SK-N-SH treated with all-trans-retinoic acid at 6 μM for 48 hours (cell line): Measurements from ENCODE around the gene TGFBR3.

ENCODE experiments used
- ATAC-seq: fragments of 200-7000 bp; cut with Tn5 transposase; 3 replicates; pipeline ENCODE4 v1.9.1; 2020; ENCODE audit warnings: mild to moderate bottlenecking, moderate library complexity
- ARNTL ChIP-seq: fragments of 450-650 bp; formaldehyde crosslinking; IDR thresholded peaks from 2 replicates; pipeline ENCODE4 v1.5.0; 2020; ENCODE audit warnings: low read depth, mild to moderate bottlenecking, moderate library complexity, borderline replicate concordance
- BACH2 ChIP-seq: fragments of 250-450 bp; sonication (Bioruptor Pico); IDR thresholded peaks from 2 replicates; pipeline ENCODE4 v1.9.0; 2021; ENCODE audit warnings: mild to moderate bottlenecking, borderline replicate concordance
- CREB5 ChIP-seq: fragments of 250-450 bp; sonication (Bioruptor Pico); IDR thresholded peaks from 2 replicates; pipeline ENCODE4 v1.5.1; 2020; ENCODE audit warnings: low read depth, mild to moderate bottlenecking, moderate library complexity
- CSDC2 ChIP-seq: fragments of 250-450 bp; sonication (Bioruptor Pico); IDR thresholded peaks from 2 replicates; pipeline ENCODE4 v1.5.0; 2020; ENCODE audit warnings: mild to moderate bottlenecking, moderate library complexity
- CSRNP3 ChIP-seq: fragments of 250-450 bp; sonication (Bioruptor Pico); IDR thresholded peaks from 2 replicates; pipeline ENCODE4 v1.5.1; 2021; ENCODE audit warnings: mild to moderate bottlenecking, moderate library complexity
- ESRRG ChIP-seq: fragments of 250-450 bp; sonication (Bioruptor Pico); IDR thresholded peaks from 2 replicates; pipeline ENCODE4 v1.6.1; 2021; ENCODE audit warnings: mild to moderate bottlenecking
- GLIS3 ChIP-seq: fragments of 250-450 bp; sonication (Bioruptor Pico); IDR thresholded peaks from 2 replicates; pipeline ENCODE4 v1.5.0; 2020; ENCODE audit warnings: mild to moderate bottlenecking, moderate library complexity
- ISL1 ChIP-seq: fragments of 250-450 bp; sonication (Bioruptor Pico); IDR thresholded peaks from 2 replicates; pipeline ENCODE4 v2.1.2; 2022; ENCODE audit warnings: mild to moderate bottlenecking, moderate library complexity
- OSR1 ChIP-seq: fragments of 250-450 bp; sonication (Bioruptor Pico); IDR thresholded peaks from 2 replicates; pipeline ENCODE4 v1.8.0; 2022; ENCODE audit warnings: moderate library complexity, mild to moderate bottlenecking, inconsistent platforms
- PATZ1 ChIP-seq: fragments of 250-450 bp; sonication (Bioruptor Pico); IDR thresholded peaks from 2 replicates; pipeline ENCODE4 v1.8.0; 2020; ENCODE audit warnings: mild to moderate bottlenecking, moderate library complexity, borderline replicate concordance
- POU6F1 ChIP-seq: fragments of 250-450 bp; sonication (Bioruptor Pico); IDR thresholded peaks from 2 replicates; pipeline ENCODE4 v1.8.0; 2021; ENCODE audit warnings: low read depth, mild to moderate bottlenecking, moderate library complexity, borderline replicate concordance
- PPARA ChIP-seq: fragments of 250-450 bp; sonication (Bioruptor Pico); IDR thresholded peaks from 2 replicates; pipeline ENCODE4 v1.5.0; 2020; ENCODE audit warnings: mild to moderate bottlenecking, borderline replicate concordance
- RARB ChIP-seq: fragments of 250-450 bp; sonication (Bioruptor Pico); IDR thresholded peaks from 2 replicates; pipeline ENCODE4 v1.8.0; 2021; ENCODE audit warnings: mild to moderate bottlenecking, moderate library complexity
- SNAI2 ChIP-seq: fragments of 250-450 bp; sonication (Bioruptor Pico); IDR thresholded peaks from 2 replicates; pipeline ENCODE4 v1.5.0; 2020; ENCODE audit warnings: mild to moderate bottlenecking, moderate library complexity
- TCF4 ChIP-seq: fragments of 250-450 bp; sonication (Bioruptor Pico); IDR thresholded peaks from 2 replicates; pipeline ENCODE4 v1.8.0; 2021; ENCODE audit warnings: mild to moderate bottlenecking, moderate library complexity, borderline replicate concordance
- TOX ChIP-seq: fragments of 250-450 bp; sonication (Bioruptor Pico); IDR thresholded peaks from 2 replicates; pipeline ENCODE4 v1.8.0; 2021; ENCODE audit warnings: mild to moderate bottlenecking, moderate library complexity, borderline replicate concordance
- TSHZ2 ChIP-seq: fragments of 250-450 bp; sonication (Bioruptor Pico); IDR thresholded peaks from 2 replicates; pipeline ENCODE4 v1.5.0; 2020; ENCODE audit warnings: mild to moderate bottlenecking, moderate library complexity
- ZC3H10 ChIP-seq: fragments of 250-450 bp; sonication (Bioruptor Pico); IDR thresholded peaks from 2 replicates; pipeline ENCODE4 v1.5.1; 2021; ENCODE audit warnings: mild to moderate bottlenecking, moderate library complexity
- ZFP3 ChIP-seq: fragments of 250-450 bp; sonication (Bioruptor Pico); IDR thresholded peaks from 2 replicates; pipeline ENCODE4 v1.5.0; 2020; ENCODE audit warnings: mild to moderate bottlenecking, moderate library complexity
- ZFP30 ChIP-seq: fragments of 450-650 bp; formaldehyde crosslinking; IDR thresholded peaks from 2 replicates; pipeline ENCODE4 v1.5.0; 2022; ENCODE audit warnings: mild to moderate bottlenecking, moderate library complexity
- ZNF565 ChIP-seq: fragments of 450-650 bp; formaldehyde crosslinking; conservative IDR thresholded peaks from 2 replicates; pipeline ENCODE4 v1.5.0; 2020; ENCODE audit warnings: low read depth, mild to moderate bottlenecking, moderate library complexity
- ZNF70 ChIP-seq: fragments of 450-650 bp; formaldehyde crosslinking; IDR thresholded peaks from 2 replicates; pipeline ENCODE4 v1.5.0; 2020; ENCODE audit warnings: mild to moderate bottlenecking, moderate library complexity
- ZNF8 ChIP-seq: fragments of 450-650 bp; formaldehyde crosslinking; IDR thresholded peaks from 2 replicates; pipeline ENCODE4 v1.5.0; 2020; ENCODE audit warnings: mild to moderate bottlenecking, moderate library complexity

Gene TGFBR3

GRCh38 chr1:91806769-91807700 is 78.9 kb downstream of the TGFBR3 start:
- ATAC-seq: no peak
- TF ChIP-seq PATZ1 (CRISPR knock-in tag): no peak
- TF ChIP-seq BACH2: no peak
- no peak for TF ChIP-seq RARB (CRISPR knock-in tag)
- TF ChIP-seq PPARA: no peak
- TF ChIP-seq ZC3H10 (CRISPR knock-in tag): no peak
- TF ChIP-seq TOX: no peak
- TF ChIP-seq CSDC2 (CRISPR knock-in tag): no peak
- no peak for TF ChIP-seq TCF4
- no peak for TF ChIP-seq ARNTL (CRISPR knock-in tag)
- no peak for TF ChIP-seq TSHZ2 (CRISPR knock-in tag)
- no peak for TF ChIP-seq ZFP3
- TF ChIP-seq OSR1 (CRISPR knock-in tag): no peak
- TF ChIP-seq ZNF70: no peak

- no peak for ATAC-seq
- no peak for TF ChIP-seq CREB5
Measured at GRCh38 chr1:91806181-91806768, 79.7 kb downstream of the TGFBR3 start.

- TF ChIP-seq POU6F1 (no peak), PPARA (no peak)
- TF ChIP-seq, all 23 proteins: peak for 0
- ATAC-seq: no peak
Measured at GRCh38 chr1:91805311-91805801, 80.6 kb downstream of the TGFBR3 start.

- no peak for ATAC-seq
- TF ChIP-seq ZNF565 (CRISPR knock-in tag) (no peak), ZNF8 (CRISPR knock-in tag) (no peak), CREB5 (no peak), RARB (CRISPR knock-in tag) (no peak), ZNF70 (no peak), SNAI2 (CRISPR knock-in tag) (no peak), ESRRG (CRISPR knock-in tag) (no peak), BACH2 (no peak), CSDC2 (CRISPR knock-in tag) (no peak), ISL1 (CRISPR knock-in tag) (no peak), CSRNP3 (CRISPR knock-in tag) (no peak), ZFP30 (no peak), PATZ1 (CRISPR knock-in tag) (no peak), GLIS3 (CRISPR knock-in tag) (no peak), ZFP3 (no peak), TOX (no peak), ZC3H10 (CRISPR knock-in tag) (no peak)
Measured at GRCh38 chr1:91804546-91805023, 81.4 kb downstream of the TGFBR3 start.
